ENCODE results near the gene VEZT.

DNA sequence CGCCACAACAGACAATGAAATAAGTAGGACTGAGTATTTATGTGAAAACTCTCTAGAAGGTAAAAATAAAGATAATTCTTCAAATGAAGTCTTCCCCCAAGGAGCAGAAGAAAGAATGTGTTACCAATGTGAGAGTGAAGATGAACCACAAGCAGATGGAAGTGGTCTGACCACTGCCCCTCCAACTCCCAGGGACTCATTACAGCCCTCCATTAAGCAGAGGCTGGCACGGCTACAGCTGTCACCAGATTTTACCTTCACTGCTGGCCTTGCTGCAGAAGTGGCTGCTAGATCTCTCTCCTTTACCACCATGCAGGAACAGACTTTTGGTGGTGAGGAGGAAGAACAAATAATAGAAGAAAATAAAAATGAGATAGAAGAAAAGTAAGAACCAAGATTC is 82.7 kb downstream of the VEZT start:
- TF ChIP-seq, protein P1, sequence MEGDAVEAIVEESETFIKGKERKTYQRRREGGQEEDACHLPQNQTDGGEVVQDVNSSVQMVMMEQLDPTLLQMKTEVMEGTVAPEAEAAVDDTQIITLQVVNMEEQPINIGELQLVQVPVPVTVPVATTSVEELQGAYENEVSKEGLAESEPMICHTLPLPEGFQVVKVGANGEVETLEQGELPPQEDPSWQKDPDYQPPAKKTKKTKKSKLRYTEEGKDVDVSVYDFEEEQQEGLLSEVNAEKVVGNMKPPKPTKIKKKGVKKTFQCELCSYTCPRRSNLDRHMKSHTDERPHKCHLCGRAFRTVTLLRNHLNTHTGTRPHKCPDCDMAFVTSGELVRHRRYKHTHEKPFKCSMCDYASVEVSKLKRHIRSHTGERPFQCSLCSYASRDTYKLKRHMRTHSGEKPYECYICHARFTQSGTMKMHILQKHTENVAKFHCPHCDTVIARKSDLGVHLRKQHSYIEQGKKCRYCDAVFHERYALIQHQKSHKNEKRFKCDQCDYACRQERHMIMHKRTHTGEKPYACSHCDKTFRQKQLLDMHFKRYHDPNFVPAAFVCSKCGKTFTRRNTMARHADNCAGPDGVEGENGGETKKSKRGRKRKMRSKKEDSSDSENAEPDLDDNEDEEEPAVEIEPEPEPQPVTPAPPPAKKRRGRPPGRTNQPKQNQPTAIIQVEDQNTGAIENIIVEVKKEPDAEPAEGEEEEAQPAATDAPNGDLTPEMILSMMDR (IDR thresholded peaks at IDR 0.05; ENCODE audit: insufficient read depth, low read length): no peak
- no peak for TF ChIP-seq POLR2AphosphoS5 (IDR thresholded peaks at IDR 0.05; ENCODE audit: low read depth)
- TF ChIP-seq, protein P2, sequence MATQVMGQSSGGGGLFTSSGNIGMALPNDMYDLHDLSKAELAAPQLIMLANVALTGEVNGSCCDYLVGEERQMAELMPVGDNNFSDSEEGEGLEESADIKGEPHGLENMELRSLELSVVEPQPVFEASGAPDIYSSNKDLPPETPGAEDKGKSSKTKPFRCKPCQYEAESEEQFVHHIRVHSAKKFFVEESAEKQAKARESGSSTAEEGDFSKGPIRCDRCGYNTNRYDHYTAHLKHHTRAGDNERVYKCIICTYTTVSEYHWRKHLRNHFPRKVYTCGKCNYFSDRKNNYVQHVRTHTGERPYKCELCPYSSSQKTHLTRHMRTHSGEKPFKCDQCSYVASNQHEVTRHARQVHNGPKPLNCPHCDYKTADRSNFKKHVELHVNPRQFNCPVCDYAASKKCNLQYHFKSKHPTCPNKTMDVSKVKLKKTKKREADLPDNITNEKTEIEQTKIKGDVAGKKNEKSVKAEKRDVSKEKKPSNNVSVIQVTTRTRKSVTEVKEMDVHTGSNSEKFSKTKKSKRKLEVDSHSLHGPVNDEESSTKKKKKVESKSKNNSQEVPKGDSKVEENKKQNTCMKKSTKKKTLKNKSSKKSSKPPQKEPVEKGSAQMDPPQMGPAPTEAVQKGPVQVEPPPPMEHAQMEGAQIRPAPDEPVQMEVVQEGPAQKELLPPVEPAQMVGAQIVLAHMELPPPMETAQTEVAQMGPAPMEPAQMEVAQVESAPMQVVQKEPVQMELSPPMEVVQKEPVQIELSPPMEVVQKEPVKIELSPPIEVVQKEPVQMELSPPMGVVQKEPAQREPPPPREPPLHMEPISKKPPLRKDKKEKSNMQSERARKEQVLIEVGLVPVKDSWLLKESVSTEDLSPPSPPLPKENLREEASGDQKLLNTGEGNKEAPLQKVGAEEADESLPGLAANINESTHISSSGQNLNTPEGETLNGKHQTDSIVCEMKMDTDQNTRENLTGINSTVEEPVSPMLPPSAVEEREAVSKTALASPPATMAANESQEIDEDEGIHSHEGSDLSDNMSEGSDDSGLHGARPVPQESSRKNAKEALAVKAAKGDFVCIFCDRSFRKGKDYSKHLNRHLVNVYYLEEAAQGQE (IDR thresholded peaks at IDR 0.05; ENCODE audit: insufficient replicate concordance, low read depth): no peak
- no peak for TF ChIP-seq GABPA (IDR thresholded peaks at IDR 0.05; ENCODE audit: low read depth)
